ENCODE measurements around the gene RAI2.

Gene RAI2

DNA sequence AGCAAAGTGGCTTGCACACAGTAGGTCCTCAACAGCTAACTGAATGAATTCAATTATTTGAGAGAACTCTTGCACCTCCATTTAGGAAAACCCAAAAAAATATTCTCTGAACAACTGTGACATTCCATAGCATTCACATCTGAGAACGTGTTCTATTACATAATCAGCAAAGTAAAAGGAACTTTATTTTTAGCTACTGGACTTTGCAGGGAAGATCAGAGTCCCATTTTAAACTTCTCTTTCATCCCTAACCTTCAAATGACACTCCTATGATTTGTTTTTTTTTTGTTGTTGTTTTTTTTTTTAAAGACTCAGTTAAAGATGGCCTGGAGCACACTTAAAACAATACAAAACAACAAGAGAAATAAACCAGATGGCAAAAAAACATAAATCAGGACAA, 30.9 kb downstream of the RAI2 start:
- no peaks in the 10 kb centered on the region for H3K9me3 ChIP-seq (ENCODE audit: control insufficient read depth, insufficient read depth, low read length)
- no peak for DNase-seq (ENCODE audit: low read depth, low spot score)
- H3K36me3 ChIP-seq (ENCODE audit: control insufficient read depth, insufficient read depth, low read length), result no peaks in the 10 kb centered on the region
- no peak overlapping the region for H3K4me3 ChIP-seq (ENCODE audit: low read length)
- no peaks in the 10 kb centered on the region for H3K4me1 ChIP-seq (ENCODE audit: control insufficient read depth, insufficient read depth, low read length)
- no peak overlapping the region for H3K27ac ChIP-seq (ENCODE audit: low read length)
- no CpG with 5 or more reads among the region's 1 CpG for WGBS (ENCODE audit: insufficient coverage, insufficient read length)
- no peaks in the 10 kb centered on the region for H3K27me3 ChIP-seq (ENCODE audit: control insufficient read depth, insufficient read depth, low read length)

DNA sequence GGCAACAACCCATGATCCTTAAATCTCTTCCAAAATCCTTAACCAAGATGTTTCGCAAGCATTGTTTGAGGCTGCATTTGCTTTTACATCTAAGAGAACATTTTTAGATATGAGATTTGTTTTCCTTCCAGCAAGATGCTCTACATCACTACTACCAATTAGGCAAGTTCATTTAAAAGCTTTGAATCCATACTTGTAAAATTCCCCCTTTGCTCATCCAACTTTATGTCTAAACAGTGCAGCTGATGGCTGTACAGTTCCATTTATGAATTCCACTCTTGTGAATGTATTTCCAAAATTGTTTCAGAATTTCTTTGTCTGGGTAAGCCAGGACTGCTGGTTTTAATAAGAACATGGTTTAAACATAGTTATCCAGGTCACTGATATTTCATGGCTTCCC, 31.5 kb downstream of the RAI2 start:
- no peak for DNase-seq (ENCODE audit: low read depth, low spot score)
- Histone ChIP-seq H3K27ac (ENCODE audit: low read length) (no peak overlapping the region), H3K27me3 (ENCODE audit: control insufficient read depth, insufficient read depth, low read length) (no peaks in the 10 kb centered on the region), H3K4me1 (ENCODE audit: control insufficient read depth, insufficient read depth, low read length) (no peaks in the 10 kb centered on the region), H3K4me3 (ENCODE audit: low read length) (no peak overlapping the region), H3K9me3 (ENCODE audit: control insufficient read depth, insufficient read depth, low read length) (no peaks in the 10 kb centered on the region), H3K36me3 (ENCODE audit: control insufficient read depth, insufficient read depth, low read length) (no peaks in the 10 kb centered on the region)
- WGBS (ENCODE audit: insufficient coverage, insufficient read length), result no CpG with 5 or more reads among the region's 1 CpG

DNA sequence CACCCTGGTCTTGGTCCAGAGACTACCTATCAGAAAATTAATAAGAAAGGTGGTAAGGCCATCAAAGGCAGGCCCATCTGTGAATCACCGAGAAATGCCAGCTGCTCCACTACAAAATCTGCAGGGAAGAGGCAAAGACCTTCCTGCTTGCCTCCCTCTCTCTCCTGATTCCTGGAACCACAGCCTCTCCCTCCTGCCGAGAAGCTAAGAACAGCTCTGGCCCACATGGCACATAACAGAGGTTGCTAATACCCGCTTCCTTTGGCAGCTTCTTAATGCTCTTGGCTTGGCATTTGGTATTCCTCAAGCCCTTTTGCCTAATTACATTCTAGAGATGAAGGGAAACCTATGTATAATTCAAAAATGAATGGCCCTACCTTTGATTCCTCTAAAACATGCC, 32.9 kb downstream of the RAI2 start:
- no CpG with 5 or more reads among the region's 3 CpGs for WGBS (ENCODE audit: insufficient coverage, insufficient read length)
- no peak for DNase-seq (ENCODE audit: low read depth, low spot score)
- no peaks in the 10 kb centered on the region for H3K36me3 ChIP-seq (ENCODE audit: control insufficient read depth, insufficient read depth, low read length)
- no peaks in the 10 kb centered on the region for H3K27me3 ChIP-seq (ENCODE audit: control insufficient read depth, insufficient read depth, low read length)
- no peaks in the 10 kb centered on the region for H3K4me1 ChIP-seq (ENCODE audit: control insufficient read depth, insufficient read depth, low read length)
- no peaks in the 10 kb centered on the region for H3K9me3 ChIP-seq (ENCODE audit: control insufficient read depth, insufficient read depth, low read length)
- H3K27ac ChIP-seq (ENCODE audit: low read length), result no peak overlapping the region
- H3K4me3 ChIP-seq (ENCODE audit: low read length), result no peak overlapping the region

DNA sequence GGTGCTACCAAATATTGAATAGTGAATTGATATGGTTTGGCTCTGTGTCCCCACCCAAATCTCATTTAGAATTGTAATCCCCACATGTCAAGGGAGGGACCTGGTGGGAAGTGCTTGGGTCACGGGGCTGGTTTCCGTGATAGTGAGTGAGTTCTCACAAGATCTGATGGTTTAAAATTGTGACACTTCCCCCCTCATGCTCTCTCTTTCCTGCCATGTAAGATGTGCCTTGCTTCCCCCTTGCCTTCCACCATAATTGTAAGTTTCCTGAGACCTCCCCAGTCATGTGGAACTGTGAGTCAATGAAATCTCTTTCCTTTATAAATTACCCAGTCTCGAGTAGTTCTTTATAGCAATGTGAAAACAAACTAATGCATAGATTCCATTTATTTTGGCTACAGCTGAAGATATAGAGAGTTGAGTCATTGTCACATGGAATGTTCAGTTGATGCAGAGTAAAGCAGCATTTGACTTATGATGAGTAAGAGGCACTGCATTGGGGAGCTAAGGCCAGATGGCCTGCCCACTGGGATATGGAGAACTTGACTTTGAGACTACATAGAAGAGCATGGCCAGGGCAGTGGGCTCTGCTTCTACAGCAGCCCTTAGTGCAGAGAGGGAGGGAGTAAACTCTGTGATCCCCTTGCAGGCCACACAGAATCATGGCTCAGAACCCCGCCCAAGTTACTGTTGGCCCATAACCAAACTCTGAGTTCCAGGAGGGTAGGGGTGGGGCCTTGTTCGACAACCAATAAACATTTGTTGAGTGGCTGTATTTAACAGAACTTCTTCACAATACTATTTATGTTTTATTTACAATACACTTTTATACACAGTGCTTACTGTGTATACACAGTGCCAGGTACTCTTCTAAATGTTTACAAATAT, 34.2 kb downstream of the RAI2 start:
- Histone ChIP-seq H3K27ac (ENCODE audit: low read length) (no peak overlapping the region), H3K36me3 (ENCODE audit: control insufficient read depth, insufficient read depth, low read length) (no peaks in the 10 kb centered on the region), H3K27me3 (ENCODE audit: control insufficient read depth, insufficient read depth, low read length) (no peaks in the 10 kb centered on the region), H3K4me3 (ENCODE audit: low read length) (no peak overlapping the region), H3K4me1 (ENCODE audit: control insufficient read depth, insufficient read depth, low read length) (no peaks in the 10 kb centered on the region), H3K9me3 (ENCODE audit: control insufficient read depth, insufficient read depth, low read length) (no peaks in the 10 kb centered on the region)
- WGBS (ENCODE audit: insufficient coverage, insufficient read length), result no CpG with 5 or more reads among the region's 5 CpGs
- DNase-seq (ENCODE audit: low read depth, low spot score), result no peak

DNA sequence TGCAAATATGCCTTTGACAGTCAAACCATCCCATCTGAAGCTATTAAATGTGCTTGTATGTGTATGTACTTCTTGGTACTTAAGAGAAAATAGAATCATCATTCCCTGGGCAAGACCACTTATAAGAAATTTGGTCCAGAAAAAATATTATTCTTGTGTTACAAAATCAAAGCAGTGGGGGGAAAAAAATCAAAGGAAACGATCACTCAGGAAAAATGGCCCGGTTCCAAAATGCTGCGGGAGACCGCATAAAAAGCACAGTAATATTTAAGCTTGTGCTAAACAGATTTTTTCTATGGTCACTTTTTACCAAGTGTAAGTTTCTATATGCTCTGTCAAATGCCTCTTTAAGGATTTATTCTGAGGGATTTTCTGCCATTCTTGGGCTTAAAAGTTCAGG, 36.1 kb downstream of the RAI2 start:
- WGBS (ENCODE audit: insufficient coverage, insufficient read length), result no CpG with 5 or more reads among the region's 4 CpGs
- no peaks in the 10 kb centered on the region for H3K36me3 ChIP-seq (ENCODE audit: control insufficient read depth, insufficient read depth, low read length)
- H3K27ac ChIP-seq (ENCODE audit: low read length), result no peak overlapping the region
- no peaks in the 10 kb centered on the region for H3K27me3 ChIP-seq (ENCODE audit: control insufficient read depth, insufficient read depth, low read length)
- no peaks in the 10 kb centered on the region for H3K9me3 ChIP-seq (ENCODE audit: control insufficient read depth, insufficient read depth, low read length)
- no peak overlapping the region for H3K4me3 ChIP-seq (ENCODE audit: low read length)
- DNase-seq (ENCODE audit: low read depth, low spot score), result no peak
- no peaks in the 10 kb centered on the region for H3K4me1 ChIP-seq (ENCODE audit: control insufficient read depth, insufficient read depth, low read length)

DNA sequence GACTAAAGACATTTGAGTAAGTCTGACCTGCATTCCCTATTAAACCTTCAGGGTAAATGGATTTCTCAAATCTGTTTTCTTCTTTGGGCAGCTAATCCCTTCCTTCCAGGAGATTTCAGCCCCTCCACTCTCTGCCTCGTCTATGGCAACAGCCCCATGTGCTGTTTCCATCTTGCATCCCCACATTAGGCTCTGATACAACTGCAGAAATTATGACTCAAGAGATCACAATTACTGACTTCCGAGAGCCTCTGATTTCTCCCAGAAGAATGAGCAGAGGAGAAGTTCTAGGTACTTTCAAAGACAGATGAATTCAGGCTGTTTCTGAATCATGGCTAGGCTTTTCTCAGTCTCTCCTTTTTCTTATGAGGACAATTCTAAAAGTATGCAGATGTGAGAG, 38.7 kb downstream of the RAI2 start:
- no peaks in the 10 kb centered on the region for H3K27me3 ChIP-seq (ENCODE audit: control insufficient read depth, insufficient read depth, low read length)
- no peak overlapping the region for H3K27ac ChIP-seq (ENCODE audit: low read length)
- no peak for DNase-seq (ENCODE audit: low read depth, low spot score)
- H3K9me3 ChIP-seq (ENCODE audit: control insufficient read depth, insufficient read depth, low read length), result no peaks in the 10 kb centered on the region
- no peaks in the 10 kb centered on the region for H3K4me1 ChIP-seq (ENCODE audit: control insufficient read depth, insufficient read depth, low read length)
- no peak overlapping the region for H3K4me3 ChIP-seq (ENCODE audit: low read length)
- no peaks in the 10 kb centered on the region for H3K36me3 ChIP-seq (ENCODE audit: control insufficient read depth, insufficient read depth, low read length)
- WGBS (ENCODE audit: insufficient coverage, insufficient read length), result no CpG with 5 or more reads among the region's 2 CpGs

DNA sequence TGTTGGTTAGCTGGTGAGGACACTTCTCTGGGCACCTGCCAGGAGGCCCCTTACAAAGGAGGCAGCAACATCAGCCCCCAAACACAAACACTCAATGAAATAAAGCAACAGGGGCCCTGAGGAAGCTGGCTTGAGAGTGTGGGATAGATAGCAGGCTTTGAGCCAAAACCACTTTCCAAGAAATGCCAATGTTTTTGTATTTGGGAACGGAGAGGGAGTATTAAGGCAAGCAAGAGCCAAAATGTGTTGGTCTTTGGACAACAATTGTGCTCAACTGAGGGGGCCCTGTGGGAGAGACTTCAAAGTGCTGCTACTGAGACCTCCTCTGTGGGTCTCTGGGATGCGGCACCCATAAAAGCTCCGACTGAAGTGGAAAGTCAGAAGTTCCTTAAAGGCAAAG, 41.0 kb downstream of the RAI2 start:
- WGBS (ENCODE audit: insufficient coverage, insufficient read length), result no CpG with 5 or more reads among the region's 3 CpGs
- Histone ChIP-seq H3K4me3 (ENCODE audit: low read length) (no peak overlapping the region), H3K36me3 (ENCODE audit: control insufficient read depth, insufficient read depth, low read length) (no peaks in the 10 kb centered on the region), H3K4me1 (ENCODE audit: control insufficient read depth, insufficient read depth, low read length) (no peaks in the 10 kb centered on the region), H3K9me3 (ENCODE audit: control insufficient read depth, insufficient read depth, low read length) (no peaks in the 10 kb centered on the region), H3K27ac (ENCODE audit: low read length) (no peak overlapping the region), H3K27me3 (ENCODE audit: control insufficient read depth, insufficient read depth, low read length) (no peaks in the 10 kb centered on the region)
- DNase-seq (ENCODE audit: low read depth, low spot score), result no peak

DNA sequence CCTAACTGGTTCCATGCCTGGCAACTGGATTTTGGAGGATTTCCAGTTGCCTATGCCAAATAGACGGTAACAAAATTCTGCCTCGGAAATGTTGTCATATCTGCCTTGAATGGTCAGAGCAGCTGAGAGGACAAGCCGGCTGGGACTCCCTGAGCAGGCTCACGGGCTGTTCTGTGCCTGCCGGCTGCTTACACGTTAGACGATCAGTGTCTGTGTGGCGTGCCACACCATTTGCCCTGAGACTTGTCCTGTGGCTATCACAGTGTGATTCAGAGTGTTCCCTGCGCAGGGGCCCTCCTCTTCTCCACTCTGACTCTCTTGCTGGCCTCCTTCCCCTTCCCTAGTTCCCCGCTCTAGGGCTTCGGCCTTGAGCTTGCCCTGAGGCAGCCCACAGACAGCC, 42.4 kb downstream of the RAI2 start:
- H3K36me3 ChIP-seq (ENCODE audit: control insufficient read depth, insufficient read depth, low read length), result no peaks in the 10 kb centered on the region
- no peak overlapping the region for H3K27ac ChIP-seq (ENCODE audit: low read length)
- no peaks in the 10 kb centered on the region for H3K4me1 ChIP-seq (ENCODE audit: control insufficient read depth, insufficient read depth, low read length)
- no CpG with 5 or more reads among the region's 11 CpGs for WGBS (ENCODE audit: insufficient coverage, insufficient read length)
- no peaks in the 10 kb centered on the region for H3K9me3 ChIP-seq (ENCODE audit: control insufficient read depth, insufficient read depth, low read length)
- H3K4me3 ChIP-seq (ENCODE audit: low read length), result no peak overlapping the region
- H3K27me3 ChIP-seq (ENCODE audit: control insufficient read depth, insufficient read depth, low read length), result no peaks in the 10 kb centered on the region
- DNase-seq (ENCODE audit: low read depth, low spot score), result no peak

DNA sequence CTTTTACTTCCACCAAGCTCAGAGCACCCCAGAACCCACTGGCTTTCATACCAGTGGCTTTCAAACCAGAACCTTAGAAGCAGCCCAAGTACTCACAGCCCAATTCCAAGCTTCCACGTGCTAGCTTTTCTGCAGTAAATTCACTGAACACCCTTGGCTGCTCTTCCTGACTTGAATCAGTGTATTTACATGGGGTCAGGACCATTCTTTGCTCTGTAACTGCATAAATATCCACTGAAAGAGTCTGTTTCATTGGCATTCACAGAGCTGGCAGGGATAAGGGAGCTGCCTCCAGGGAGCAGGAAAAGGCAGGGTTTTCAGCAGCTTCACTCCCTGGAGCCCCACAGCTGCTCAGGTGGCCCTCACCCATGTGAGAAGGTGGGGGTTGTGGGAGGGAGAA, 43.8 kb downstream of the RAI2 start:
- no peaks in the 10 kb centered on the region for H3K9me3 ChIP-seq (ENCODE audit: control insufficient read depth, insufficient read depth, low read length)
- H3K27ac ChIP-seq (ENCODE audit: low read length), result no peak overlapping the region
- no peak for DNase-seq (ENCODE audit: low read depth, low spot score)

DNA sequence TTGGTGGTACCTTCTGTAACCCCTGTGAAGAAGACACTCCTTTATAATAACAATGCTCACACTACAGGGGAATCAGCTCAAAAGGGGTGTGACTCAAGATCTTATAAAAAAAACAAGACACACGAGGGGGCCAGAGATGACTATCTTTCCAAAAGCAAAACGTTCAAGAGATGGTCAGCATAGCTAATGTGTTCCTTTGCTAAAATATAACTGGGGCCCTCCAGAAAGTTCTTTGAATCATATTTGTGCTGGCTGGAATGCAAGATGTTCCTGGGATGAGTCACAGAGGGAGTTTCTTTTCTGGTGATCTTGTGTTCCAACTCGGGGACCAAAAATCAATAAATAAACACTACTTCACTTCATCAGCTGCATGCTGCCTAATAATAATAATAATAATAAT, 46.5 kb downstream of the RAI2 start:
- H3K4me3 ChIP-seq (ENCODE audit: low read length), result no peak overlapping the region
- no CpG with 5 or more reads among the region's 3 CpGs for WGBS (ENCODE audit: insufficient coverage, insufficient read length)
- DNase-seq (ENCODE audit: low read depth, low spot score), result no peak

More for the DNA sequence above, 43.8 kb downstream of the RAI2 start:
- Histone ChIP-seq H3K4me1 (ENCODE audit: control insufficient read depth, insufficient read depth, low read length) (no peaks in the 10 kb centered on the region), H3K27me3 (ENCODE audit: control insufficient read depth, insufficient read depth, low read length) (no peaks in the 10 kb centered on the region), H3K4me3 (ENCODE audit: low read length) (no peak overlapping the region), H3K36me3 (ENCODE audit: control insufficient read depth, insufficient read depth, low read length) (no peaks in the 10 kb centered on the region)
- WGBS (ENCODE audit: insufficient coverage, insufficient read length), result no CpG with 5 or more reads among the region's 1 CpG

DNA sequence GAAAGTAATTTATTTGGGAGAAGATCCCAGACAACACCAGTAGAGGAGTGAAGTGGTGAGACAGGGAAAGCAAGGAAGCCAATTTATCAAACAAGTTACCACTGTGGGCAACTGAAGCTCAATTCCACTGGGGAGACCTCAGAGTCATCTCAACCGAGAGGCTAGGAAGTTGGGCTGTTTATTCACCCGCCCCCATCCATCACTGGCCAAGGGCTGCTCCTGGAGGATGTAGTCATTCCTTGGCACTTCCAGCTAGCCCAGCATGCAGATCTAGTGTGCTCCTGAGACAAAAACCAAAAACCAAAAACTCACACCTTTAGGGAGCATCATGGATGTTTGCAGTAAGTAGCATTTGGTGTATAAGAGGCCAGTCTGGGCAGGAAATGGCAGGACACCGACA, 47.0 kb downstream of the RAI2 start:
- no peak overlapping the region for H3K4me3 ChIP-seq (ENCODE audit: low read length)
- no peaks in the 10 kb centered on the region for H3K4me1 ChIP-seq (ENCODE audit: control insufficient read depth, insufficient read depth, low read length)
- DNase-seq (ENCODE audit: low read depth, low spot score), result no peak
- no peak overlapping the region for H3K27ac ChIP-seq (ENCODE audit: low read length)
- H3K36me3 ChIP-seq (ENCODE audit: control insufficient read depth, insufficient read depth, low read length), result no peaks in the 10 kb centered on the region
- no CpG with 5 or more reads among the region's 3 CpGs for WGBS (ENCODE audit: insufficient coverage, insufficient read length)
- no peaks in the 10 kb centered on the region for H3K27me3 ChIP-seq (ENCODE audit: control insufficient read depth, insufficient read depth, low read length)
- no peaks in the 10 kb centered on the region for H3K9me3 ChIP-seq (ENCODE audit: control insufficient read depth, insufficient read depth, low read length)

More for the DNA sequence above, 46.5 kb downstream of the RAI2 start:
- no peaks in the 10 kb centered on the region for H3K27me3 ChIP-seq (ENCODE audit: control insufficient read depth, insufficient read depth, low read length)
- H3K36me3 ChIP-seq (ENCODE audit: control insufficient read depth, insufficient read depth, low read length), result no peaks in the 10 kb centered on the region
- no peak overlapping the region for H3K27ac ChIP-seq (ENCODE audit: low read length)
- no peaks in the 10 kb centered on the region for H3K9me3 ChIP-seq (ENCODE audit: control insufficient read depth, insufficient read depth, low read length)
- H3K4me1 ChIP-seq (ENCODE audit: control insufficient read depth, insufficient read depth, low read length), result no peaks in the 10 kb centered on the region
